ENCODE data around the gene SMAP2. TPM values are rescaled to one million over a fixed set of nuclear protein-coding genes. Genes with fewer than 3 reads are reported as not detected.

The SMAP2 gene
- total RNA-seq, 2 donors from 2014 or later = 487 to 586 TPM

- ATAC-seq (replicated peaks in 1 of 2) (no peak), DNase-seq (no peak)
- no peak overlapping the region for H3K4me3 Mint-ChIP-seq
- H3K27ac Mint-ChIP-seq = no peak overlapping the region
- no peaks in the 10 kb centered on the region for H3K9me3 Mint-ChIP-seq
- H3K36me3 Mint-ChIP-seq (ENCODE audit: insufficient read depth in 2 of 2) = peaks cover 0 to 2% of the 10 kb centered on the region in 2 donors
- H3K4me1 Mint-ChIP-seq (ENCODE audit: low read depth) = peaks cover 20% of the 10 kb centered on the region
- no peaks in the 10 kb centered on the region for H3K27me3 Mint-ChIP-seq (ENCODE audit: low read depth)
Measured at GRCh38 chr1:40353082-40353481, 20.4 kb upstream of the SMAP2 start.

GRCh38 chr1:40357625-40358024 is 15.9 kb upstream of the SMAP2 start:
- Mint-ChIP-seq H3K9me3 (no peaks in the 10 kb centered on the region), H3K36me3 (ENCODE audit: insufficient read depth in 2 of 2) (peaks cover 5 to 19% of the 10 kb centered on the region in 2 donors), H3K4me3 (no peak overlapping the region), H3K27ac (no peak overlapping the region), H3K27me3 (ENCODE audit: low read depth) (no peaks in the 10 kb centered on the region), H3K4me1 (ENCODE audit: low read depth) (peaks cover 16% of the 10 kb centered on the region)
- ATAC-seq (replicated peaks in 1 of 2) (no peak), DNase-seq (no peak)

- DNase-seq = no peak
- Mint-ChIP-seq H3K4me1 (ENCODE audit: low read depth) (peaks cover 32% of the 10 kb centered on the region), H3K27me3 (ENCODE audit: low read depth) (no peaks in the 10 kb centered on the region), H3K36me3 (ENCODE audit: insufficient read depth in 2 of 2) (peaks cover 5 to 23% of the 10 kb centered on the region in 2 donors), H3K4me3 (no peak overlapping the region), H3K9me3 (no peaks in the 10 kb centered on the region), H3K27ac (peak overlapping the region; percentile 44)
- no peak for ATAC-seq (replicated peaks in 1 of 2)
Measured at GRCh38 chr1:40360631-40361030, 12.9 kb upstream of the SMAP2 start.

GRCh38 chr1:40361201-40361600 is 12.3 kb upstream of the SMAP2 start:
- no peaks in the 10 kb centered on the region for H3K9me3 Mint-ChIP-seq
- H3K4me3 Mint-ChIP-seq = no peak overlapping the region
- peaks cover 5 to 23% of the 10 kb centered on the region in 2 donors for H3K36me3 Mint-ChIP-seq (ENCODE audit: insufficient read depth in 2 of 2)
- H3K4me1 Mint-ChIP-seq (ENCODE audit: low read depth) = peaks cover 32% of the 10 kb centered on the region
- ATAC-seq (replicated peaks in 1 of 2) = no peak
- no peaks in the 10 kb centered on the region for H3K27me3 Mint-ChIP-seq (ENCODE audit: low read depth)
- no peak for DNase-seq
- H3K27ac Mint-ChIP-seq = no peak overlapping the region

- DNase-seq (no peak), ATAC-seq (replicated peaks in 1 of 2) (no peak)
- Mint-ChIP-seq H3K27ac (no peak overlapping the region), H3K9me3 (no peaks in the 10 kb centered on the region), H3K36me3 (ENCODE audit: insufficient read depth in 2 of 2) (peaks cover 5 to 23% of the 10 kb centered on the region in 2 donors), H3K4me1 (ENCODE audit: low read depth) (peaks cover 32% of the 10 kb centered on the region), H3K27me3 (ENCODE audit: low read depth) (no peaks in the 10 kb centered on the region), H3K4me3 (no peak overlapping the region)
Measured at GRCh38 chr1:40361637-40362036, 11.9 kb upstream of the SMAP2 start.

- peaks cover 5 to 23% of the 10 kb centered on the region in 2 donors for H3K36me3 Mint-ChIP-seq (ENCODE audit: insufficient read depth in 2 of 2)
- ATAC-seq (replicated peaks in 1 of 2) (no peak), DNase-seq (no peak)
- H3K27me3 Mint-ChIP-seq (ENCODE audit: low read depth) = no peaks in the 10 kb centered on the region
- H3K9me3 Mint-ChIP-seq = no peaks in the 10 kb centered on the region
- H3K27ac Mint-ChIP-seq = no peak overlapping the region
- no peak overlapping the region for H3K4me3 Mint-ChIP-seq
- H3K4me1 Mint-ChIP-seq (ENCODE audit: low read depth) = peaks cover 32% of the 10 kb centered on the region
Measured at GRCh38 chr1:40362199-40362598, 11.3 kb upstream of the SMAP2 start.

GRCh38 chr1:40362699-40363098 is 10.8 kb upstream of the SMAP2 start:
- H3K36me3 Mint-ChIP-seq (ENCODE audit: insufficient read depth in 2 of 2) = peaks cover 5 to 23% of the 10 kb centered on the region in 2 donors
- no peaks in the 10 kb centered on the region for H3K27me3 Mint-ChIP-seq (ENCODE audit: low read depth)
- ATAC-seq (replicated peaks in 1 of 2) (no peak), DNase-seq (no peak)
- no peaks in the 10 kb centered on the region for H3K9me3 Mint-ChIP-seq
- H3K4me1 Mint-ChIP-seq (ENCODE audit: low read depth) = peaks cover 32% of the 10 kb centered on the region
- H3K4me3 Mint-ChIP-seq = no peak overlapping the region
- H3K27ac Mint-ChIP-seq = no peak overlapping the region

DNA sequence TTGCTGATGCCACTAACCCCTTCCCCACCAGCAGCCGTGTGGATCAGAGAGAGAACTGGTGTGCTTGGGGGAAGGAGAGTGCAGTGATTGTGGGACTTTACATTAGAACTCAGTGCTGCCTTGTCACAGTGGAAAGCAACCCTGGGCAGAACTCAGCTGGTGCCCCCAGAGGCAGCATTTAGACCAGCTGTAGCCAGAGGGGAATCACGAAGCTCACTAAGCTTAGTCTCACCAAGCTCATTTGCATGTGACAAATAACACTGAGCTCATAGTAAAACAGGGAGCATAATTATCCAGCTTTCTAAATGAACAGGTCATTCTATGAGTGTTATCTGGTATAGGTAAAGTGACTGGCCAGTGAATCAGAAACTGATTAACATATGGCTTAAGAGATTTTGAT is 9.8 kb upstream of the SMAP2 start:
- DNase-seq (peak in 1 of 2 donors; percentile 64), ATAC-seq (replicated peaks in 1 of 2) (peak; percentile 98 to 99)
- peak overlapping the region; percentile 41 for H3K27ac Mint-ChIP-seq
- H3K4me1 Mint-ChIP-seq (ENCODE audit: low read depth) = peaks cover 32% of the 10 kb centered on the region
- peaks cover 2 to 16% of the 10 kb centered on the region in 2 donors for H3K36me3 Mint-ChIP-seq (ENCODE audit: insufficient read depth in 2 of 2)
- H3K4me3 Mint-ChIP-seq = peak overlapping the region; percentile 37 to 62
- H3K27me3 Mint-ChIP-seq (ENCODE audit: low read depth) = no peaks in the 10 kb centered on the region
- no peaks in the 10 kb centered on the region for H3K9me3 Mint-ChIP-seq

DNA sequence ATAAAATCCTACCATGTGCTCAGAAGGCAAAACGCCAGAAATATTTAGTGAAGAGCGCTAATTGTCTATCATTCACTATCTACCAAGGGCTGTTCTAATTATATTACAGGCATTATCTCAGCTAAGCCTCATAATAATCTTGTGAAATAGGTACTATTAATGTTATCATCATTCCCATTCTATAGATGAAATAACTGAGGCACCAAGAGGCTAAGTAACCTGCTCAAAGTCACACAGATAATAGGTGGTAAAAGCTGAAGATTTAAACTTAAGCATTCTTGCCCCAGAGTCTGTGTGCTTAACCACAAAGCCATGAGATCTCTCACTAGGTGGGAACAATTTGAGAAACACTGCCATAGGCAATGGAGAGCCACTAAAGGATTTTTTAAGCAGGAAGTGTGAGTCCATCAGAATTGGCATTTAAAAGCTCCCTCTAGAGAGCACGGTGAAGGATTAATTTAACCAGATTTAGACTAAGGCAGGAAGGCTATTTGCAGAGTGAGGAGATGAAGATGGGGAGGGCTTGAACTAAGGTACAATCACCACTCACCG is 1.7 kb upstream of the SMAP2 start:
- no peaks in the 10 kb centered on the region for H3K9me3 Mint-ChIP-seq
- H3K4me3 Mint-ChIP-seq = no peak overlapping the region
- ATAC-seq (replicated peaks in 1 of 2) (no peak), DNase-seq (no peak)
- no peaks in the 10 kb centered on the region for H3K27me3 Mint-ChIP-seq (ENCODE audit: low read depth)
- peaks cover 31% of the 10 kb centered on the region for H3K4me1 Mint-ChIP-seq (ENCODE audit: low read depth)
- H3K27ac Mint-ChIP-seq = peak overlapping the region; percentile 74
- H3K36me3 Mint-ChIP-seq (ENCODE audit: insufficient read depth in 2 of 2) = peaks cover 12 to 23% of the 10 kb centered on the region in 2 donors

- H3K4me3 Mint-ChIP-seq = peak overlapping the region; percentile 97 to 100
- H3K36me3 Mint-ChIP-seq (ENCODE audit: insufficient read depth in 2 of 2) = peaks cover 19 to 31% of the 10 kb centered on the region in 2 donors
- DNase-seq (no peak), ATAC-seq (replicated peaks in 1 of 2) (no peak)
- no peaks in the 10 kb centered on the region for H3K9me3 Mint-ChIP-seq
- H3K27me3 Mint-ChIP-seq (ENCODE audit: low read depth) = no peaks in the 10 kb centered on the region
- peaks cover 40% of the 10 kb centered on the region for H3K4me1 Mint-ChIP-seq (ENCODE audit: low read depth)
- H3K27ac Mint-ChIP-seq = peak overlapping the region; percentile 58
Measured at GRCh38 chr1:40372658-40373322, 737 bp upstream of the SMAP2 start.

GRCh38 chr1:40377512-40377911 is 4.0 kb downstream of the SMAP2 start:
- Mint-ChIP-seq H3K4me3 (peak overlapping the region; percentile 97 to 100), H3K27ac (peak overlapping the region; percentile 80), H3K27me3 (ENCODE audit: low read depth) (no peaks in the 10 kb centered on the region), H3K36me3 (ENCODE audit: insufficient read depth in 2 of 2) (peaks cover 30 to 53% of the 10 kb centered on the region in 2 donors), H3K9me3 (no peaks in the 10 kb centered on the region), H3K4me1 (ENCODE audit: low read depth) (peaks cover 74% of the 10 kb centered on the region)
- DNase-seq (no peak), ATAC-seq (replicated peaks in 1 of 2) (no peak)

GRCh38 chr1:40379785-40380452 is 6.4 kb downstream of the SMAP2 start:
- peaks cover 39 to 63% of the 10 kb centered on the region in 2 donors for H3K36me3 Mint-ChIP-seq (ENCODE audit: insufficient read depth in 2 of 2)
- no peak for DNase-seq
- peak overlapping the region; percentile 97 to 100 for H3K4me3 Mint-ChIP-seq
- no peak for ATAC-seq (replicated peaks in 1 of 2)
- peaks cover 88% of the 10 kb centered on the region for H3K4me1 Mint-ChIP-seq (ENCODE audit: low read depth)
- peak overlapping the region; percentile 100 for H3K27ac Mint-ChIP-seq
- no peaks in the 10 kb centered on the region for H3K27me3 Mint-ChIP-seq (ENCODE audit: low read depth)
- H3K9me3 Mint-ChIP-seq = no peaks in the 10 kb centered on the region

GRCh38 chr1:40380817-40381216 is 7.3 kb downstream of the SMAP2 start:
- ATAC-seq (replicated peaks in 1 of 2) = no peak
- no peak for DNase-seq
- Mint-ChIP-seq H3K9me3 (no peaks in the 10 kb centered on the region), H3K36me3 (ENCODE audit: insufficient read depth in 2 of 2) (peaks cover 40 to 63% of the 10 kb centered on the region in 2 donors), H3K4me1 (ENCODE audit: low read depth) (peaks cover 97% of the 10 kb centered on the region), H3K4me3 (peak overlapping the region; percentile 97 to 100), H3K27ac (peak overlapping the region; percentile 100), H3K27me3 (ENCODE audit: low read depth) (no peaks in the 10 kb centered on the region)
